Fibroblast of lung (primary cell): ENCODE results near the gene NAA60.
"Not testable (repeated sequence)": the region's sequence is repeated elsewhere in the genome, so short reads cannot be mapped to it uniquely, and the experiment has no call there.

Experiments
- EZH2 ChIP-seq: IDR thresholded peaks from 2 replicates; pipeline ENCODE4 v1.5.1; 2012; ENCODE audit warnings: low read length, control low read depth, mild to moderate bottlenecking; ENCODE audit errors: missing control alignments
- TF ChIP-seq, protein P1 (sequence below), 2 donors: IDR thresholded peaks in 1 of 2; conservative IDR thresholded peaks in 1 of 2; 1 replicate in 1 of 2; 2 replicates in 1 of 2; pipeline ENCODE4 v1.5.1; 2011 to 2012; ENCODE audit warnings: low read length in 2 of 2, control low read depth in 1 of 2, inconsistent platforms in 1 of 2, low read depth in 1 of 2, mild to moderate bottlenecking in 1 of 2

DNA sequence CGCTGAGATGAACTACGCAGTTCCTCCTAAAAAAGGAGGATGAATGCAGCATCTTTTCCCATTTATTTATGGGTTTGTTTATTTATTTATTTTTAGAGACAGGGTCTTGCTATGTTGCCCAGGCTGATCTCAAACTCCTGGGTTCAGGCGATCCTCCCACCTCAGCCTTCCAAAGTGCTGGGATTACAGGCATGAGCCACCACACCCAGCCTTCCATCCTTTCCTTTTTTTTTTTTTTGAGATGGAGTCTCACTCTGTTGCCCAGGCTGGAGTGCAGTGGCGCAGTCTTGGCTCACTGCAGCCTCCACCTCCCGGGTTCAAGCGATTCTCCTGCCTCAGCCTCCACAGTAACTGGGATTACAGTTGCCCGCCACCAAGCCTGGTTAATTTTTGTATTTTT is 31.4 kb downstream of the NAA60 start:
- TF ChIP-seq, protein P1, sequence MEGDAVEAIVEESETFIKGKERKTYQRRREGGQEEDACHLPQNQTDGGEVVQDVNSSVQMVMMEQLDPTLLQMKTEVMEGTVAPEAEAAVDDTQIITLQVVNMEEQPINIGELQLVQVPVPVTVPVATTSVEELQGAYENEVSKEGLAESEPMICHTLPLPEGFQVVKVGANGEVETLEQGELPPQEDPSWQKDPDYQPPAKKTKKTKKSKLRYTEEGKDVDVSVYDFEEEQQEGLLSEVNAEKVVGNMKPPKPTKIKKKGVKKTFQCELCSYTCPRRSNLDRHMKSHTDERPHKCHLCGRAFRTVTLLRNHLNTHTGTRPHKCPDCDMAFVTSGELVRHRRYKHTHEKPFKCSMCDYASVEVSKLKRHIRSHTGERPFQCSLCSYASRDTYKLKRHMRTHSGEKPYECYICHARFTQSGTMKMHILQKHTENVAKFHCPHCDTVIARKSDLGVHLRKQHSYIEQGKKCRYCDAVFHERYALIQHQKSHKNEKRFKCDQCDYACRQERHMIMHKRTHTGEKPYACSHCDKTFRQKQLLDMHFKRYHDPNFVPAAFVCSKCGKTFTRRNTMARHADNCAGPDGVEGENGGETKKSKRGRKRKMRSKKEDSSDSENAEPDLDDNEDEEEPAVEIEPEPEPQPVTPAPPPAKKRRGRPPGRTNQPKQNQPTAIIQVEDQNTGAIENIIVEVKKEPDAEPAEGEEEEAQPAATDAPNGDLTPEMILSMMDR (conservative IDR thresholded peaks at IDR 0.05 in 1 of 2, IDR thresholded peaks at IDR 0.05 in 1 of 2; ENCODE audit: low read depth in 1 of 2, low read length in 2 of 2), result not testable (repeated sequence)
- not testable (repeated sequence) for TF ChIP-seq EZH2
